HEK293 (cell line): ENCODE data around the gene WDR88.

Experiments used
- SP2 ChIP-seq: fragments of 450-650 bp; formaldehyde crosslinking; IDR thresholded peaks from 2 replicates; pipeline ENCODE4 v1.5.1; 2016; ENCODE audit warnings: missing biosample characterization, missing genetic modification characterization
- SP7 ChIP-seq: fragments of 450-650 bp; formaldehyde crosslinking; IDR thresholded peaks from 2 replicates; pipeline ENCODE4 v1.5.1; 2016; ENCODE audit warnings: missing biosample characterization, missing genetic modification characterization
- ZFP41 ChIP-seq: fragments of 450-650 bp; formaldehyde crosslinking; IDR thresholded peaks from 2 replicates; pipeline ENCODE4 v1.5.1; 2016; ENCODE audit warnings: missing biosample characterization, missing genetic modification characterization, borderline replicate concordance
- ZNF274 ChIP-seq, 2 experiments: fragments of 200-500 bp in 1 of 2; fragments of 450-650 bp in 1 of 2; sonication (Bioruptor generic) in 1 of 2; formaldehyde crosslinking in 1 of 2; IDR thresholded peaks; 2 replicates each; pipeline versions ENCODE4 v1.5.1 to v1.6.1; 2014 to 2016; ENCODE audit warnings: borderline replicate concordance in 1 of 2, inconsistent platforms in 1 of 2, low read length in 1 of 2, missing biosample characterization in 1 of 2, missing genetic modification characterization in 1 of 2
- ZNF292 ChIP-seq: fragments of 450-650 bp; formaldehyde crosslinking; IDR thresholded peaks from 2 replicates; pipeline ENCODE4 v1.5.1; 2016; ENCODE audit warnings: low read depth, missing biosample characterization, missing genetic modification characterization, borderline replicate concordance
- ZNF426 ChIP-seq: fragments of 450-650 bp; formaldehyde crosslinking; IDR thresholded peaks from 2 replicates; pipeline ENCODE4 v1.5.1; 2017; ENCODE audit warnings: missing biosample characterization, missing genetic modification characterization, mild to moderate bottlenecking, inconsistent platforms, moderate library complexity
- ZNF473 ChIP-seq: fragments of 450-650 bp; formaldehyde crosslinking; IDR thresholded peaks from 2 replicates; pipeline ENCODE4 v1.5.1; 2017; ENCODE audit warnings: missing biosample characterization, missing genetic modification characterization
- ZNF701 ChIP-seq: fragments of 450-650 bp; formaldehyde crosslinking; IDR thresholded peaks from 2 replicates; pipeline ENCODE4 v1.5.1; 2016; ENCODE audit warnings: missing biosample characterization, missing genetic modification characterization
- ZNF76 ChIP-seq: fragments of 450-650 bp; formaldehyde crosslinking; IDR thresholded peaks from 2 replicates; pipeline ENCODE4; 2016; ENCODE audit warnings: low read depth, missing biosample characterization, missing genetic modification characterization, borderline replicate concordance
- ZNF843 ChIP-seq: fragments of 450-650 bp; formaldehyde crosslinking; IDR thresholded peaks from 2 replicates; pipeline ENCODE4 v1.5.1; 2016; ENCODE audit warnings: missing biosample characterization, missing genetic modification characterization
- TF ChIP-seq, protein P1 (sequence below): fragments of 450-650 bp; formaldehyde crosslinking; IDR thresholded peaks from 2 replicates; pipeline ENCODE4 v1.5.0; 2017; ENCODE audit warnings: missing biosample characterization, missing genetic modification characterization, borderline replicate concordance
- TF ChIP-seq, protein P2 (sequence below): fragments of 450-650 bp; formaldehyde crosslinking; IDR thresholded peaks from 2 replicates; pipeline ENCODE4 v1.5.1; 2016; ENCODE audit warnings: missing biosample characterization, missing genetic modification characterization
- TF ChIP-seq, protein P3 (sequence below): fragments of 450-650 bp; formaldehyde crosslinking; IDR thresholded peaks from 2 replicates; pipeline ENCODE4 v1.5.1; 2016; ENCODE audit warnings: missing biosample characterization, missing genetic modification characterization
- TF ChIP-seq, protein P4 (sequence below): fragments of 450-650 bp; formaldehyde crosslinking; IDR thresholded peaks from 2 replicates; pipeline ENCODE4 v1.5.1; 2016; ENCODE audit warnings: missing biosample characterization, missing genetic modification characterization

DNA sequence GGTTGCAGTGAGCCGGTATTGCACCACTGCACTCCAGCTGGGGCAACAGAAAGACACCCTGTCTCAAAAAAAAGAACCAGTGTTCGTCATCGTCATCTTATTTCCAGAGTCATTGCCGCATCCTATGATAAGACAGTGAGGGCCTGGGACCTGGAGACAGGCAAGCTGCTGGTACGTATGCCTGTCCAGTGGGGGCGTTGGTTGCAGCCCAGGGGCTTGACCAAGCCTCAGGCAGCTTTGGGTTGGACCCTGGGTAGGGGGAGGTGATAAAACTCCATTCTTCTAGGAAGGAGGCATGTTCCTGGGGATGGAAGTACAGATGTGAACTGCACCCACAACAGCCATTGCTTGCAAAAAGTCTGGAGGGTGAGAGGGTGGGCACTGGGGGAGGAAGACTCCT lies 15.6 kb downstream of the WDR88 start:
- TF ChIP-seq ZNF292 (no peak), ZNF274 (IDR thresholded peaks at IDR 0.05; ENCODE audit: low read length) (no peak), ZNF274 (tag by site-specific recombination; IDR thresholded peaks at IDR 0.05; ENCODE audit: borderline replicate concordance) (no peak), ZNF76 (no peak), SP2 (tag by site-specific recombination) (no peak), ZNF843 (tag by site-specific recombination) (no peak), ZNF701 (no peak), ZNF426 (no peak), SP7 (no peak), ZNF473 (tag by site-specific recombination) (no peak), ZFP41 (no peak)
- TF ChIP-seq, protein P1, sequence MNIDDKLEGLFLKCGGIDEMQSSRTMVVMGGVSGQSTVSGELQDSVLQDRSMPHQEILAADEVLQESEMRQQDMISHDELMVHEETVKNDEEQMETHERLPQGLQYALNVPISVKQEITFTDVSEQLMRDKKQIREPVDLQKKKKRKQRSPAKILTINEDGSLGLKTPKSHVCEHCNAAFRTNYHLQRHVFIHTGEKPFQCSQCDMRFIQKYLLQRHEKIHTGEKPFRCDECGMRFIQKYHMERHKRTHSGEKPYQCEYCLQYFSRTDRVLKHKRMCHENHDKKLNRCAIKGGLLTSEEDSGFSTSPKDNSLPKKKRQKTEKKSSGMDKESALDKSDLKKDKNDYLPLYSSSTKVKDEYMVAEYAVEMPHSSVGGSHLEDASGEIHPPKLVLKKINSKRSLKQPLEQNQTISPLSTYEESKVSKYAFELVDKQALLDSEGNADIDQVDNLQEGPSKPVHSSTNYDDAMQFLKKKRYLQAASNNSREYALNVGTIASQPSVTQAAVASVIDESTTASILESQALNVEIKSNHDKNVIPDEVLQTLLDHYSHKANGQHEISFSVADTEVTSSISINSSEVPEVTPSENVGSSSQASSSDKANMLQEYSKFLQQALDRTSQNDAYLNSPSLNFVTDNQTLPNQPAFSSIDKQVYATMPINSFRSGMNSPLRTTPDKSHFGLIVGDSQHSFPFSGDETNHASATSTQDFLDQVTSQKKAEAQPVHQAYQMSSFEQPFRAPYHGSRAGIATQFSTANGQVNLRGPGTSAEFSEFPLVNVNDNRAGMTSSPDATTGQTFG (tag by site-specific recombination) = no peak
- TF ChIP-seq, protein P2, sequence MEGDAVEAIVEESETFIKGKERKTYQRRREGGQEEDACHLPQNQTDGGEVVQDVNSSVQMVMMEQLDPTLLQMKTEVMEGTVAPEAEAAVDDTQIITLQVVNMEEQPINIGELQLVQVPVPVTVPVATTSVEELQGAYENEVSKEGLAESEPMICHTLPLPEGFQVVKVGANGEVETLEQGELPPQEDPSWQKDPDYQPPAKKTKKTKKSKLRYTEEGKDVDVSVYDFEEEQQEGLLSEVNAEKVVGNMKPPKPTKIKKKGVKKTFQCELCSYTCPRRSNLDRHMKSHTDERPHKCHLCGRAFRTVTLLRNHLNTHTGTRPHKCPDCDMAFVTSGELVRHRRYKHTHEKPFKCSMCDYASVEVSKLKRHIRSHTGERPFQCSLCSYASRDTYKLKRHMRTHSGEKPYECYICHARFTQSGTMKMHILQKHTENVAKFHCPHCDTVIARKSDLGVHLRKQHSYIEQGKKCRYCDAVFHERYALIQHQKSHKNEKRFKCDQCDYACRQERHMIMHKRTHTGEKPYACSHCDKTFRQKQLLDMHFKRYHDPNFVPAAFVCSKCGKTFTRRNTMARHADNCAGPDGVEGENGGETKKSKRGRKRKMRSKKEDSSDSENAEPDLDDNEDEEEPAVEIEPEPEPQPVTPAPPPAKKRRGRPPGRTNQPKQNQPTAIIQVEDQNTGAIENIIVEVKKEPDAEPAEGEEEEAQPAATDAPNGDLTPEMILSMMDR (tag by site-specific recombination) = no peak
- TF ChIP-seq, protein P3, sequence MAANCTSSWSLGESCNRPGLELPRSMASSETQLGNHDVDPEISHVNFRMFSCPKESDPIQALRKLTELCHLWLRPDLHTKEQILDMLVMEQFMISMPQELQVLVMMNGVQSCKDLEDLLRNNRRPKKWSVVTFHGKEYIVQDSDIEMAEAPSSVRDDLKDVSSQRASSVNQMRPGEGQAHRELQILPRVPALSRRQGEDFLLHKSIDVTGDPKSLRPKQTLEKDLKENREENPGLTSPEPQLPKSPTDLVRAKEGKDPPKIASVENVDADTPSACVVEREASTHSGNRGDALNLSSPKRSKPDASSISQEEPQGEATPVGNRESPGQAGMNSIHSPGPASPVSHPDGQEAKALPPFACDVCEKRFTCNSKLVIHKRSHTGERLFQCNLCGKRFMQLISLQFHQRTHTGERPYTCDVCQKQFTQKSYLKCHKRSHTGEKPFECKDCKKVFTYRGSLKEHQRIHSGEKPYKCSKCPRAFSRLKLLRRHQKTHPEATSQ = no peak
- TF ChIP-seq, protein P4, sequence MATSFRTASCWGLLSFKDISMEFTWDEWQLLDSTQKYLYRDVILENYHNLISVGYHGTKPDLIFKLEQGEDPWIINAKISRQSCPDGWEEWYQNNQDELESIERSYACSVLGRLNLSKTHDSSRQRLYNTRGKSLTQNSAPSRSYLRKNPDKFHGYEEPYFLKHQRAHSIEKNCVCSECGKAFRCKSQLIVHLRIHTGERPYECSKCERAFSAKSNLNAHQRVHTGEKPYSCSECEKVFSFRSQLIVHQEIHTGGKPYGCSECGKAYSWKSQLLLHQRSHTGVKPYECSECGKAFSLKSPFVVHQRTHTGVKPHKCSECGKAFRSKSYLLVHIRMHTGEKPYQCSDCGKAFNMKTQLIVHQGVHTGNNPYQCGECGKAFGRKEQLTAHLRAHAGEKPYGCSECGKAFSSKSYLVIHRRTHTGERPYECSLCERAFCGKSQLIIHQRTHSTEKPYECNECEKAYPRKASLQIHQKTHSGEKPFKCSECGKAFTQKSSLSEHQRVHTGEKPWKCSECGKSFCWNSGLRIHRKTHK = no peak
